ENCODE data around the gene CNFN.

The CNFN gene

GRCh38 chr19:42412661-42413076, 22.6 kb upstream of the CNFN start:
- no peak for TF ChIP-seq CTCF (IDR thresholded peaks at IDR 0.05; ENCODE audit: low read depth, low read length)
- no peak for TF ChIP-seq POLR2A (IDR thresholded peaks at IDR 0.05; ENCODE audit: extremely low read depth, insufficient read length)
- TF ChIP-seq MAX (IDR thresholded peaks at IDR 0.05; ENCODE audit: low read depth, low read length): no peak
- TF ChIP-seq MYC (IDR thresholded peaks at IDR 0.05; ENCODE audit: low read depth, low read length): no peak
- H3K4me3 ChIP-seq (ENCODE audit: low read depth, low read length): no peak overlapping the region
- no peak for DNase-seq (ENCODE audit: low read depth)

GRCh38 chr19:42412227-42412626, 22.1 kb upstream of the CNFN start:
- DNase-seq (ENCODE audit: low read depth): peak; percentile 13
- no peak for TF ChIP-seq MYC (IDR thresholded peaks at IDR 0.05; ENCODE audit: low read depth, low read length)
- TF ChIP-seq CTCF (IDR thresholded peaks at IDR 0.05; ENCODE audit: low read depth, low read length): no peak
- no peak for TF ChIP-seq MAX (IDR thresholded peaks at IDR 0.05; ENCODE audit: low read depth, low read length)
- no peak for TF ChIP-seq POLR2A (IDR thresholded peaks at IDR 0.05; ENCODE audit: extremely low read depth, insufficient read length)
- no peak overlapping the region for H3K4me3 ChIP-seq (ENCODE audit: low read depth, low read length)

- no peak overlapping the region for H3K4me3 ChIP-seq (ENCODE audit: low read depth, low read length)
- TF ChIP-seq POLR2A (IDR thresholded peaks at IDR 0.05; ENCODE audit: extremely low read depth, insufficient read length): no peak
- TF ChIP-seq MYC (IDR thresholded peaks at IDR 0.05; ENCODE audit: low read depth, low read length): no peak
- TF ChIP-seq MAX (IDR thresholded peaks at IDR 0.05; ENCODE audit: low read depth, low read length): no peak
- no peak for TF ChIP-seq CTCF (IDR thresholded peaks at IDR 0.05; ENCODE audit: low read depth, low read length)
- DNase-seq (ENCODE audit: low read depth): no peak
Observed at GRCh38 chr19:42411581-42412178, 21.6 kb upstream of the CNFN start.

GRCh38 chr19:42410371-42410770, 20.3 kb upstream of the CNFN start:
- no peak for DNase-seq (ENCODE audit: low read depth)
- no peak for TF ChIP-seq POLR2A (IDR thresholded peaks at IDR 0.05; ENCODE audit: extremely low read depth, insufficient read length)
- no peak for TF ChIP-seq MYC (IDR thresholded peaks at IDR 0.05; ENCODE audit: low read depth, low read length)
- TF ChIP-seq MAX (IDR thresholded peaks at IDR 0.05; ENCODE audit: low read depth, low read length): no peak
- TF ChIP-seq CTCF (IDR thresholded peaks at IDR 0.05; ENCODE audit: low read depth, low read length): no peak
- H3K4me3 ChIP-seq (ENCODE audit: low read depth, low read length): no peak overlapping the region

- TF ChIP-seq POLR2A (IDR thresholded peaks at IDR 0.05; ENCODE audit: extremely low read depth, insufficient read length) (no peak), MYC (IDR thresholded peaks at IDR 0.05; ENCODE audit: low read depth, low read length) (no peak), MAX (IDR thresholded peaks at IDR 0.05; ENCODE audit: low read depth, low read length) (no peak), CTCF (IDR thresholded peaks at IDR 0.05; ENCODE audit: low read depth, low read length) (no peak)
- DNase-seq (ENCODE audit: low read depth): no peak
- no peak overlapping the region for H3K4me3 ChIP-seq (ENCODE audit: low read depth, low read length)
Observed at GRCh38 chr19:42409477-42409876, 19.4 kb upstream of the CNFN start.
